ENCODE results near the gene SPOPL. TPM values are rescaled to one million over a fixed set of nuclear protein-coding genes. Genes with fewer than 3 reads are reported as not detected.
"Not testable (repeated sequence)": the region's sequence is repeated elsewhere in the genome, so short reads cannot be mapped to it uniquely, and the experiment has no call there.

SPOPL gene
- total RNA-seq, 1 experiment from 2014 or later: 13.6 TPM

GRCh38 chr2:138522556-138522955 is 21.0 kb downstream of the SPOPL start:
- no CpG with 5 or more reads among the region's 3 CpGs for WGBS (ENCODE audit: extremely low coverage, insufficient read length, low lambda C conversion rate)
- H4K20me1 ChIP-seq (ENCODE audit: control insufficient read depth, insufficient read depth, insufficient read length): no peaks in the 10 kb centered on the region
- no peak overlapping the region for H3K23ac ChIP-seq (ENCODE audit: insufficient read length, low read depth, low read length)
- Mint-ChIP-seq H3K4me1 (peaks cover 16 to 20% of the 10 kb centered on the region in 2 experiments), H3K27me3 (ENCODE audit: low read depth) (no peaks in the 10 kb centered on the region), H3K9me3 (peaks cover 15 to 21% of the 10 kb centered on the region in 2 experiments), H3K27ac (no peak overlapping the region), H3K36me3 (ENCODE audit: insufficient read depth in 1 of 3, low read depth in 3 of 3) (peaks cover 22 to 27% (median 26%) of the 10 kb centered on the region in 3 experiments), H3K4me3 (no peak overlapping the region; a peak in 1 of 5 replicates)
- no peak overlapping the region for H3K4me2 ChIP-seq (ENCODE audit: insufficient read depth, insufficient read length, low read length)
- no peak overlapping the region for H2BK12ac ChIP-seq (ENCODE audit: insufficient read length, low read depth, low read length)
- no peak overlapping the region for H3T11ph ChIP-seq (ENCODE audit: low read length)
- H4K91ac ChIP-seq (ENCODE audit: insufficient read length, low read depth, low read length): no peak overlapping the region
- H3K14ac ChIP-seq (ENCODE audit: insufficient read depth, low read length): no peak overlapping the region
- H3K9me3 ChIP-seq (ENCODE audit: control insufficient read depth, low read depth, low read length): no peaks in the 10 kb centered on the region
- no peak overlapping the region for H3K56ac ChIP-seq (ENCODE audit: insufficient read length, low read depth, low read length)
- no peak overlapping the region for H2BK5ac ChIP-seq (ENCODE audit: insufficient read length, low read length)
- H3K79me1 ChIP-seq (ENCODE audit: insufficient read depth, low read depth, low read length, poor library complexity, severe bottlenecking): peaks cover 5% of the 10 kb centered on the region
- H3K9ac ChIP-seq (ENCODE audit: extremely low read depth, insufficient read length, low read length): no peak overlapping the region
- no peaks in the 10 kb centered on the region for H3K23me2 ChIP-seq (ENCODE audit: insufficient read length, low read depth, low read length, poor library complexity, severe bottlenecking)
- H3K27me3 ChIP-seq (ENCODE audit: insufficient read depth, low read length): no peaks in the 10 kb centered on the region
- DNase-seq: no peak
- no peak overlapping the region for H3K4ac ChIP-seq (ENCODE audit: low read depth, low read length)
- no peak overlapping the region for H4K5ac ChIP-seq (ENCODE audit: insufficient read length, low read depth, low read length)
- no peak overlapping the region for H2AK5ac ChIP-seq (ENCODE audit: insufficient read length, low read length)
- peaks cover 2% of the 10 kb centered on the region; the same call in 1 of the 2 replicates for H3K4me1 ChIP-seq (ENCODE audit: insufficient read depth, low read length)
- H3K18ac ChIP-seq (ENCODE audit: insufficient read length, low read depth, low read length): no peak overlapping the region
- no peak overlapping the region for H2BK20ac ChIP-seq (ENCODE audit: low read depth, low read length, poor library complexity, severe bottlenecking)
- no peak overlapping the region for H2AFZ ChIP-seq (ENCODE audit: low read length)
- H3K27ac ChIP-seq (ENCODE audit: insufficient read length, low read depth, low read length): no peak overlapping the region
- peaks cover 4% of the 10 kb centered on the region; the same call in 1 of the 2 replicates for H3K79me2 ChIP-seq (ENCODE audit: insufficient read depth, low read length)
- no peak overlapping the region for H4K8ac ChIP-seq (replicated peaks; ENCODE audit: insufficient read length, low read depth, low read length)
- H2BK120ac ChIP-seq (ENCODE audit: low read depth, low read length, poor library complexity, severe bottlenecking): no peak overlapping the region
- no peak overlapping the region for H2BK15ac ChIP-seq (ENCODE audit: low read depth, low read length)
- TF ChIP-seq, protein P1, sequence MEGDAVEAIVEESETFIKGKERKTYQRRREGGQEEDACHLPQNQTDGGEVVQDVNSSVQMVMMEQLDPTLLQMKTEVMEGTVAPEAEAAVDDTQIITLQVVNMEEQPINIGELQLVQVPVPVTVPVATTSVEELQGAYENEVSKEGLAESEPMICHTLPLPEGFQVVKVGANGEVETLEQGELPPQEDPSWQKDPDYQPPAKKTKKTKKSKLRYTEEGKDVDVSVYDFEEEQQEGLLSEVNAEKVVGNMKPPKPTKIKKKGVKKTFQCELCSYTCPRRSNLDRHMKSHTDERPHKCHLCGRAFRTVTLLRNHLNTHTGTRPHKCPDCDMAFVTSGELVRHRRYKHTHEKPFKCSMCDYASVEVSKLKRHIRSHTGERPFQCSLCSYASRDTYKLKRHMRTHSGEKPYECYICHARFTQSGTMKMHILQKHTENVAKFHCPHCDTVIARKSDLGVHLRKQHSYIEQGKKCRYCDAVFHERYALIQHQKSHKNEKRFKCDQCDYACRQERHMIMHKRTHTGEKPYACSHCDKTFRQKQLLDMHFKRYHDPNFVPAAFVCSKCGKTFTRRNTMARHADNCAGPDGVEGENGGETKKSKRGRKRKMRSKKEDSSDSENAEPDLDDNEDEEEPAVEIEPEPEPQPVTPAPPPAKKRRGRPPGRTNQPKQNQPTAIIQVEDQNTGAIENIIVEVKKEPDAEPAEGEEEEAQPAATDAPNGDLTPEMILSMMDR (conservative IDR thresholded peaks at IDR 0.05): no peak

- H3K23ac ChIP-seq (ENCODE audit: insufficient read length, low read depth, low read length); H3K4ac ChIP-seq (ENCODE audit: low read depth, low read length); H3K27ac Mint-ChIP-seq; H3K27me3 Mint-ChIP-seq (ENCODE audit: low read depth); H3K9me3 ChIP-seq (ENCODE audit: control insufficient read depth, low read depth, low read length); H2AFZ ChIP-seq (ENCODE audit: low read length); H3K79me2 ChIP-seq (ENCODE audit: insufficient read depth, low read length); H3K27me3 ChIP-seq (ENCODE audit: insufficient read depth, low read length); H3K14ac ChIP-seq (ENCODE audit: insufficient read depth, low read length); H3K56ac ChIP-seq (ENCODE audit: insufficient read length, low read depth, low read length); H4K8ac ChIP-seq (replicated peaks; ENCODE audit: insufficient read length, low read depth, low read length); H3K18ac ChIP-seq (ENCODE audit: insufficient read length, low read depth, low read length); H2BK5ac ChIP-seq (ENCODE audit: insufficient read length, low read length); H2BK120ac ChIP-seq (ENCODE audit: low read depth, low read length, poor library complexity, severe bottlenecking); H2BK20ac ChIP-seq (ENCODE audit: low read depth, low read length, poor library complexity, severe bottlenecking); H3K79me1 ChIP-seq (ENCODE audit: insufficient read depth, low read depth, low read length, poor library complexity, severe bottlenecking); H3K4me2 ChIP-seq (ENCODE audit: insufficient read depth, insufficient read length, low read length); H3K4me1 ChIP-seq (ENCODE audit: insufficient read depth, low read length); H4K5ac ChIP-seq (ENCODE audit: insufficient read length, low read depth, low read length); H3K27ac ChIP-seq (ENCODE audit: insufficient read length, low read depth, low read length); H3K4me3 Mint-ChIP-seq; DNase-seq; H2AK5ac ChIP-seq (ENCODE audit: insufficient read length, low read length); H3K9ac ChIP-seq (ENCODE audit: extremely low read depth, insufficient read length, low read length); H3T11ph ChIP-seq (ENCODE audit: low read length); H4K20me1 ChIP-seq (ENCODE audit: control insufficient read depth, insufficient read depth, insufficient read length); H3K23me2 ChIP-seq (ENCODE audit: insufficient read length, low read depth, low read length, poor library complexity, severe bottlenecking); H2BK12ac ChIP-seq (ENCODE audit: insufficient read length, low read depth, low read length); H2BK15ac ChIP-seq (ENCODE audit: low read depth, low read length); H4K91ac ChIP-seq (ENCODE audit: insufficient read length, low read depth, low read length): not testable (repeated sequence)
- peaks cover 20% of the 10 kb centered on the region in 2 experiments for H3K4me1 Mint-ChIP-seq
- peaks cover 22 to 27% (median 26%) of the 10 kb centered on the region in 3 experiments for H3K36me3 Mint-ChIP-seq (ENCODE audit: insufficient read depth in 1 of 3, low read depth in 3 of 3)
- H3K9me3 Mint-ChIP-seq: peaks cover 15 to 21% of the 10 kb centered on the region in 2 experiments
- whole genome bisulfite sequencing (ENCODE audit: extremely low coverage, insufficient read length, low lambda C conversion rate): no CpG with 5 or more reads among the region's 7 CpGs
Observed at GRCh38 chr2:138523018-138523672, 21.6 kb downstream of the SPOPL start.
